LNCaP clone FGC (cell line): ENCODE data around the gene NARS2.

Experiments
- DNase-seq: peaks from one replicate; pipeline ENCODE4 v3.0.0-alpha.2; 2011; ENCODE audit warnings: low read depth
- H3K4me3 ChIP-seq: 2 replicates; pipeline ENCODE4 v1.5.1; 2011; ENCODE audit warnings: mild to moderate bottlenecking, low read depth, low read length, control low read depth
- CTCF ChIP-seq: IDR thresholded peaks from 2 replicates; pipeline ENCODE4 v1.5.1; 2012; ENCODE audit warnings: mild to moderate bottlenecking; ENCODE audit not compliant: control insufficient read depth, insufficient read depth; ENCODE audit errors: extremely low read depth

NARS2 gene

GRCh38 chr11:78429209-78429608, 145.5 kb downstream of the NARS2 start:
- no peak for TF ChIP-seq CTCF
- H3K4me3 ChIP-seq = no peak overlapping the region
- DNase-seq = no peak

GRCh38 chr11:78428773-78429172, 145.9 kb downstream of the NARS2 start:
- no peak for TF ChIP-seq CTCF

GRCh38 chr11:78428266-78428636, 146.4 kb downstream of the NARS2 start:
- no peak overlapping the region for H3K4me3 ChIP-seq
- no peak for DNase-seq
- no peak for TF ChIP-seq CTCF

More at GRCh38 chr11:78428773-78429172, 145.9 kb downstream of the NARS2 start:
- DNase-seq = no peak
- no peak overlapping the region for H3K4me3 ChIP-seq

GRCh38 chr11:78427615-78428265, 146.9 kb downstream of the NARS2 start:
- no peak for DNase-seq
- TF ChIP-seq CTCF = no peak
- no peak overlapping the region for H3K4me3 ChIP-seq

DNA sequence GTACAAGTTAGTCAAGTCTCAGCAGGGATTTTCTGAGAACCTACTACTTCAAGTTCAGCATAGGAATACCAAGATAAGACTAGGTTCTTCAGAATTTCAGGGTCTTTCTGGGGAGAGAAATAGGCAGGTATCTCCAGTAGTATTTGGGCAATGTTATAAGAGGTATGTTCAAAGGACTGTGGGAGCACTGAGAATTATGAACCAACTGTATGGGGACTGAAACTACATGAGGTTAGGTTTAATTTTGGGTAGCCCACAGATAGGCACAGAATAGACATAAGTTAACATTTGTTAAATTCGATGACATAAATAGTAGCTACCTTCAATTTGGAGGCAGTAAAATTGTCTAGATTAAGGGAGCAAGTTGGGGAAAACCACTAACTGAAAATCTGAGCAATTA, 147.8 kb downstream of the NARS2 start:
- no peak overlapping the region for H3K4me3 ChIP-seq
- DNase-seq = no peak

DNA sequence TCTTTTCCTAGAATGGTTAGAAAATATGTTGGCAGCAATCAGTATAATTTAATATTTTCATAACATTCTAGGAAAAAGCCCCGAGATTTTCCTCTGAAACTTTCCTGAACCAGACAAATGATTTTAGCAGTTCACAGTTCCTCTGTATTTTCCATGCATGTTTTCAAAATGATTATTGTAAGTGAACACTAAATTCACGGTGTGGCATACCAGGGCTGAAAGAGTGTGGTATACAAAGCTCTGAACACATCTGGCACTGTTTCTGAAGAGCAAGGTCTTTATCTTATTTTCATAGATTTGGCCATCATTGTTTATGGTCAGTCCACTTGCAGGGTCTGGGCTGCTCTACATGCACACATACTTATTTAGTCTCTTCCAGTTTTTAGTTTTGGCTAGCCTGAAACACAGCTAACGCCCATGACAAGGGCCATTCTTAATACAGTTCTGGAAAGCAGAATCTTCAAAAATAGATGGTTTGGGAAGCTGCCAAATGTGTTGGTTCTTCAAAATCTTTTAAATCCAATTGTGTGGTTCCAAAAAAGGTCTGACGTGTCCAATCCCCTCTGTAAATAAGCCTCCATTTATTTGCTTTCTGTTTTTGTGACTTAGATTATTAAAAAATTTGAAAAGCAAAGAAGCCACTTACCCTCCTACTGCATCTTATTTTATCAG, 149.1 kb downstream of the NARS2 start:
- TF ChIP-seq CTCF = no peak
- DNase-seq = no peak
- no peak overlapping the region for H3K4me3 ChIP-seq

More for the DNA sequence above, 147.8 kb downstream of the NARS2 start:
- TF ChIP-seq CTCF = no peak
